GM19372 (cell line): ENCODE measurements around the gene SSX2.
"Not testable (repeated sequence)": the region's sequence is repeated elsewhere in the genome, so short reads cannot be mapped to it uniquely, and the experiment has no call there.

Source experiments
- ATAC-seq: cut with Tn5 transposase; IDR thresholded peaks from one replicate; pipeline ENCODE4 v1.9.1; 2021; ENCODE audit warnings: mild to moderate bottlenecking, low read depth, moderate library complexity; ENCODE audit not compliant: unreplicated experiment

The SSX2 gene

GRCh38 chrX:52707078-52707477 lies at the start of gene SSX2:
TSS of gene SSX2 (minus strand) at chrX:52707178. CDS start at chrX:52705749, 1,429 bp downstream.
- not testable (repeated sequence) for ATAC-seq

- not testable (repeated sequence) for ATAC-seq
These were observed 44.0 kb upstream of the SSX2 start, which contains the start of gene SSX2B for GRCh38 chrX:52750952-52751351. TSS of gene SSX2B (plus strand) at chrX:52751252. CDS start at chrX:52752681, 1,429 bp downstream.

- not testable (repeated sequence) for ATAC-seq
These were observed 14.9 kb downstream of the SSX2 start for GRCh38 chrX:52692034-52692433.

GRCh38 chrX:52662218-52662617 lies 44.8 kb downstream of the SSX2 start:
- ATAC-seq = not testable (repeated sequence)

- not testable (repeated sequence) for ATAC-seq
These were observed 51.5 kb downstream of the SSX2 start for GRCh38 chrX:52655475-52655874.

- not testable (repeated sequence) for ATAC-seq
These were observed 52.2 kb downstream of the SSX2 start, which contains the start of gene SSX7 for GRCh38 chrX:52654800-52655199. TSS of gene SSX7 (minus strand) at chrX:52654900. CDS start at chrX:52653472, 1,428 bp downstream.

- ATAC-seq = not testable (repeated sequence)
These were observed 56.3 kb downstream of the SSX2 start for GRCh38 chrX:52650676-52651075.

- not testable (repeated sequence) for ATAC-seq
These were observed 58.0 kb downstream of the SSX2 start for GRCh38 chrX:52648956-52649355.
